HK-2 (cell line): Measurements from ENCODE around the gene DNASE2B.

Experiments used
- DNase-seq: peaks from one replicate; pipeline ENCODE4 v3.0.0-alpha.2; 2018; ENCODE audit not compliant: unreplicated experiment

The DNASE2B gene

DNA sequence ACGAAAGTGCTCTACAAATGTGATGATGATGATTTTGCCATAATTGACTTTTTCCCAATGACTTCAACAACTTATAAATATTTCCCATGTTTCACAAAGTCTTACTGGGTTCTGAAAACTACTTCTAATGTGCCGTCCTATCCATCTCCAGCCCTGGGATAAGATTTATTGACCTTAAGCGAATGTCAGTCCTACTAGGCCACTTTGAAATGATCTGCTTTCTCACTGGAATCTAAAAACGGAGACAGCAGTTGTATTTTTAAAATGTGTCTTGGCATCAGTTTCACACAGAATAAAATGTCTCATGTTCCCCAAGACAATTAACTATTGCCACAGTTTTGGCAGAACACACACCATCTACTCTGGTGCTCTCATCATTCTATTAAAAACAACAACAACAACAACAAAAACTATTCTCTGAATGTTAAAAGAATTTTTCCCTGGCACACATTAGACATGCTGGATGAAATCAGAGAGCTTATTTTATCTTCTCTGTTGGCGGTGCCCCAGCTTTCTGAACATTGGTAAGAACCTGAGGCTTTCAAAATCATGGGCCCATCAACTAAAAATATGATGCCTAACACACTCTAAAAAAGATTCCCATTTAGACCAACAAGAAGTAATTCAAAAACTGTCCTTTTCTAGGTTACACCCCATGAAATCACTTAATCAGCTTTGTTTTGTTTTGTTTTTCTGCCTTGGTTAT lies 23.1 kb upstream of the DNASE2B start:
- DNase-seq = no peak

DNA sequence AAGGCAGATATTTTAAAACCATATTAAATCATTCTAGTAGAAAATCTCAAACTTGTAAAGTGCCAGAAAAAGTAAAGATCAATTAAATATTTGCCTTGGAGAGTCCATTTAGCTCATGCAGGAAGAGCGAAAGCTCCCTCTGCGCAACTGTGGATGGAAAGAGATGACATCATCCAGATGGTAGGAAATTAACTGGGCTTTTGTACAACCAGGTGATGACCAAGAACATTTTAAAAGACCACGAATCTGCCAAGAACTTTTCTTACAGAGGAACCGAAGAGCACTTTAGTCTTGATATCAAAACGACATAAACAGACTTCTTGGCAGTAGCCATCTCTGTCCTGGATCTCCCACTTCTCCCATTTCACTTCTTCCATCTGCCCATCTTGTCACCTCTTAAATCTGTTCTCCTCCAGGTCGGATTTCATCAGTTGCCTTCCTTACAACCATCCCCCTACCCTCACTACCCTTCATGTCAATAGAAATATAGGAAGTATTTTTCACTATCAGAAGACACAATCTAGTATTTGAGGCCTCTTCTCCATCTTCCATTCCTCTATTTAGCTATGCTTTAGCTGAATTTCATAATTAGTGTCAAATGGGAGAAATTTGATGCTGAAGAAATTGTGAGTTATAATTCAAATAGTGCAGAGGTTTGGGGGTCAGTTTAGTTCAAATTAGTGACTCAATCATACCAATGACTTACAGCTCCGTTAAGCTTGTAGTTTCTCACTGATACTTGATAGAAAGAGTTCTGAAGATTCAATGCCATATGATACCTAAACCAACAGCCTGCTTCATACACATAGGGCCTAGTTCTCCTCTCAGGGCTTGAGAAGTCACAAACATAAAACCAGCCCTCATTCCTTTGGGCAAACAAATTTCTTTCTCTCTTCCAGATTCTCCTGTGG lies 22.0 kb upstream of the DNASE2B start:
- DNase-seq = no peak

DNA sequence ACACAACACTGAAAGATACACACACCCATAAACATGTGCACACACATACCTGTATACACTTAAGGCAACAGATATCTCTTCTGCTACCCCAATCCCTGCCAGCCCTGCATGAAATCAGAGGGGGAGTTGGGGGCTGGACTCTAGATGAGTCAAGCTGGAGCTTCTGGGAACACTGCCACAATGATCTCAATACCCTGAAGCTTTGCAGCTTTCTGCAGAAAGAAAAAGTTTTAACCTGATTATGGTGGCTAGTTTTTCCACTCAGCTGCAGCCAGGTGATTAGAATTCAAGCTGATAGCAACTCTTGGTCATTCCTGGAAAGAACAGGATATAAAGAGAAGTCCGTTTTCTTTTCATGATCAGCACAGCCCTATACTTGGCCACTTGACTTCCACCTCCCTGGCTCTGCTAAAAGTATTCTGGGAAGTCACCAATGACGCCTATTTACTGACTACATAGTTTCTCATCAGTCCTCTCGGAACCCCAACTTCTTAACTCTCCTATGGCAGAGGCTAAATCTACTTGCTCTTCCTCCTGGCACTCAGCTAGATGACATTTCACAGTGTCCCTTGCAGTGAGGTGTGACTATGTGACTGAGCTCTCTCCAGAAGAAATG lies 20.7 kb upstream of the DNASE2B start:
- DNase-seq = no peak

DNA sequence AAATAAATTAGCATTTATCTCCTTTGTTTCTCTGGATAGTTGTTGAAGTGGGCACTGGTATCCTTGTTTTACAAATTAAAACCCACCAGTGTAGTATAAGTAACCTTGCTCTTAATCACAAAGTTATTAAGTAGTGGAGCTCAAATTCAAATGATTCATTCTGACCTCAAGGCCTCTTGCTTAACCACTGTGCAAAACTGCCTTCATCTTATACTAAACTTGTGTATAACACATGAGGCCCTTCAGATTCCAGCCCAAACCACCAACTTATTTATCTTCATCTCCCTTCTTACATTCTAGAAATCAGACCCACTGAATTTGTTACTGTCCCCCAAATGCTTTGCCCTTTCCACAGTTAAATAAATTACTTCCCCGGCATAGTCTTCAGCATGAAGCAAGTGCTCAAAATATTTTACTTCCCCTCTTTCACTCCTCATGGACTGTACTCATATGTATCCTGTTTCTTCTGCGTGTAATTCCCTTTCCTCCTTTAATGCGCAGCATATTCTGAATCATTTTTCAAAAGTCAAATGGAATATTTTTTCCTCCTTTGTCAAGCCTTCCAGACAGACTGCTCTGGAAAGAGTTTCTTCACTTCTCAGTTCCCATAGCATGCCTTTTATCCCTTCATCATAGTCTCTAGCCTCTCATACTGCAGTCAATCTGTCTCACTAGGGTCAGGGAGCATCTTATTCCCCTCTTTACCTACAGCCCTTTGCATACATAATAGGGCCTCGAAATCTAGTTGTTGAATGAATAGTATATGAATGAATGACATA lies 19.0 kb upstream of the DNASE2B start:
- DNase-seq = no peak

DNA sequence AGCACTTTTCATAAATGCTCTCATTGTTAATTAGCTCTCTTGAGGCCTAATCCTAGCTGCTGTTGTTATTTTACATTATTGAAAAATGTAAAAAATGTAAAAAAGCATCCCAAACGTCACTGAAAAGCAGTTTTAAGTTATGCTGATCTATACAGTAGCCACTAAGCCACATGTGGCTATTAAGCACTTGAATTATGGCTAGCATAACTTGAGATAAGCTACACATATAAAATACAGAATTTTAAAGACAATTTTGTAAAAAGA lies 18.4 kb upstream of the DNASE2B start:
- no peak for DNase-seq

DNA sequence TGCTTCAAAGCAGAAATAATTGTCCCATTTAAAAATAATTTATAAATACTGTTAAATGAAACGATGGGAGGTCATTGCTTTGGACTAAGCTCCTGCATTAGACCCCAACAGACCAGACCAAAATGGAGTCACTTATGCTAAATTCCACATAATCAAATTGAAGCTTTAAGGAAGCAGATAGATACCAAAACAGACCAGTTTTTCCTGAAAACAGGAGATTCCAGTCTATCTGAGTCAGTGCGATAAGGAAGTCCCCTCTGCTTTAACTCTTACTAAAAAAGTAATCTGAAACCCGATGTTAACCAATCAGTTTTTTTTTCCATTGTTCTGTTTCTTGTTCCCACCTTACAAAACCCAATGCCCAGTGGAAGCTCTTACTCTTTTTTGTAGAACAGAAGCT lies 16.2 kb upstream of the DNASE2B start:
- DNase-seq = no peak

DNA sequence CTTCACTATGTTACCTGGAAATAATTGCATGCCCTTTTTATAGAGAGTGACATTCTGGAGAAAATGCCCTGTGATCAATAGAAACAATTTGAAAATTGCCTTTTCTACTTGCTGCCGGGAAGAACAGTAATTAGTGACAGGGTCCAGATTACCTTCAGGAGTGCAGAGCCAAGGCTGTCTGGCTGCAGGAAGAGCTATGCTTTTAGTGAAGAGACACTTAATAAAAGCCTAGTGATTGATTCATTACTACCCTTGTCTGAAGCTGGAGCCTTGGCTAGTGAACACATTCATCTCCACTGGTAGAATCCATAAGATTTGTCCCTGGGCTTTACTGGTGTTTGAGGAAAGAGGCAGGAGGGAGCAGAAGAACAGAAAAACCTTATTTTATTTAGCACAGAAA lies 12.9 kb upstream of the DNASE2B start:
- DNase-seq = no peak

DNA sequence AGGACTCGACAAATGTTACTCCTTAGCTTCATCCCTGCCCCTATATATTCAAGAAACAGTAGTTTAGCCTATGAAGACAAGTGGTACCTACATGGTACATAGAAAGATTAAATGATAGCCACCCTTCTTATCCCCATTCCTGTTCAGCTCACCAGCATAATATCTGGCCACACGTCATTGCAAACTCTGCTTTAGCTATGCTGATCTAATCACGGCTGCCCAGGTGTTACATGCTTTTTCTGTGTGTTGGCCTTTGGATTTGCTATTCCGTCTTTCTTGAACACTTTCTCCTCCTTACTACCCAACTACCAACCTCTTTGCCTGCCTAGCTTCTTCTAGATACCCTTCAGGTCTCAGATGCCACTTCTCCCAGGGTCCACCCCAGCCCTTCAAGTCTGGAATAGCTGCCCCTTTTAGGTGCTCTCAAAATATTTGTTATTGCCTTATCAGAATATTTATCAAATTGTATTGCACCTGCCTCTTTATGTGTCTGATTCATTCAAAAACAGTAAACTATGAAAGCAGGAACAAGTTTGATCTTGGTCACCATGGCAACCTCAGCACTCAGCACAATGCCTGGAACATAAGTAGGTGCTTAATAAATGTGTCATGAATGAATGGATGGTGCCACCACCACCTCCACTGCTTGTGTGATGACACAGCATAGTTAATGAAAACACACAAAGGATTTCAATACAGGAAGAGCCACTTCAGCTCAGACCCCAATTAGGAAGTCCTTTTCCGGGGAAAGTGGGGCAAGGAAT lies 11.4 kb upstream of the DNASE2B start:
- no peak for DNase-seq

DNA sequence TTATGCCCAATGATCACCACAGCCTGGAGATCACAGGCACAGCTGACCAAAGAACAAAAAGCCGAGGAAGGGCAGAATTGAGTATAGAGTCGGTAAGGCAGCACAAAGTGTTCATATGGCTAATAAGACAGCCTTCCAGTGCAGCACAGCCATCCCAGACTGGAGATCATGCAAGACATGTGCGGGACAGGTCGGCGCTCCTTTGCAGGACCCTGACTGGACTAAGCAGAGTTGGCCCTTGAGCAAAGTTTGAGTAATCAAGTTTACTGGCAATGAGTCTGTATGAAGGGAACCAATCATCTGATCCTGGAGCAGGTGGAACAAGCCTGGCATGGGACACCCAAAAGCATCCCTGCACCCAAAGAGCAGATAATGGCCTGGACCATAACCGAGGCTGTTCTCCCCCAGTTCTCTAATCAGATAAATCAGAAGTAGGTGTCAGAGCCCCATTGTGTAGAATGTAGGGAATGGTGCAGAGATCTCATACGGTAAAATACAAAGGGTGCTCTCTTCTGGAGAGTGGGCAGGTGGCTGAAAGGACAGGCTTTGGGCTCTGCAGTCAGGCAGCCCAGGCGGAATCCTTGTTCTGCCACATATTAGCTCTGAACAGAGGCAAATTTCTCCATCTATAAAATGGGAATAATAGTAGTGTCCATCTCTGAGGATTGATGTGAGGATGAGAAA lies 10.7 kb upstream of the DNASE2B start:
- DNase-seq = no peak

DNA sequence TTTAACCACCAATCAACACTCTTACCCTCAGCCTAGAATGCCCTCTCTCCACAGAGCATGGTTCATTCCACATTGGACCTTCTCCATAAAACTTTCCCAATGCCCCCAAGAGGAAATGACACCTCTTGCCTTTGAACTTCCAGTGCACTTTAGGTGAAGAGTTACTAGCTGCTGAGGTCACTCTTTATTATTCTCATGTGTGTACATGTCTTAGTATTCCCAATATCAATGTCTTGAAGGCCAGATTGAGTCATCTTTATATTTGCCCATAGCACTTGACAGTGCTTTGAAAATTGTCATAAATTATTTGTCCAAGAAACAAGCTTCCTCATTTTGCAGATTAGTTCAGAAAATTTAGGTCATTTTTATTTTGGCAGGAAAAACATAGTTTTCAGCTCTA lies 8.1 kb upstream of the DNASE2B start:
- DNase-seq = no peak

DNA sequence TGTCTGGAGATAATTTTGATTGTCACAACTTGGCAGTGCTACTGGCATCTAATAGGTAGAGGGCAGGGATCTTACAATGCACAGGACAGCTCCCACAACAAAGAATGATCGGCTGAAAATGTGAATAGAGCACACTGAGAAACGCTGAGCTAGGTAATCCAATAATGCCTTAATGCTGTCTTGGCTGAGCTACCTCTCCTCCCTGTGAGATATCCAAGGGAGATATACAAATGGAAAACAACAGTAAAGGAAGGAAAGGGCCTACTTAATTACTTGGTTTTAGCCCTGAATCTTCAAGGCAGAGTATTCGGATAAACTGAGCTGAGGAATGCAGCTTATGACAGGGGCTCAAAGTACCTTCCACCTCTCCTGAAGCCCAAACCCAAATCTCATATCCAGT lies 2.9 kb downstream of the DNASE2B start:
- DNase-seq = no peak

DNA sequence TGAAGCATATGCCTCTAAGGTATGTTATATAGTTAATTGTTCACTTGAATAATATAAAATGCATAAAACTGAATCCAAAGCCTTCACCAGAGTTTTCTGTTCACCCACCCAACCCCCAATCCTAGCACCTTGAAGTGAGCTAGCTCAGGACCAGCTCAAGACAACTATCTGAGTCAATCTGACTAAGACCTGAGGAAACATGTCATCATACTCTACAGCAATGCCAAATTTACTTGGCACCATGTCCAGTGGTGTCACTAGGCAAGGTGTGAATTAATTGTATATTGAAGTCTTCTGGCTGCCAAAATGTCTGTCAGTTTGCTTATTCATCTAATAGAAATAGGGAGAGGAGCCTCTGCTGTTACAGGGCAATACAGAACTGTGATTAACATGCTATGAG lies 3.8 kb downstream of the DNASE2B start:
- no peak for DNase-seq

DNA sequence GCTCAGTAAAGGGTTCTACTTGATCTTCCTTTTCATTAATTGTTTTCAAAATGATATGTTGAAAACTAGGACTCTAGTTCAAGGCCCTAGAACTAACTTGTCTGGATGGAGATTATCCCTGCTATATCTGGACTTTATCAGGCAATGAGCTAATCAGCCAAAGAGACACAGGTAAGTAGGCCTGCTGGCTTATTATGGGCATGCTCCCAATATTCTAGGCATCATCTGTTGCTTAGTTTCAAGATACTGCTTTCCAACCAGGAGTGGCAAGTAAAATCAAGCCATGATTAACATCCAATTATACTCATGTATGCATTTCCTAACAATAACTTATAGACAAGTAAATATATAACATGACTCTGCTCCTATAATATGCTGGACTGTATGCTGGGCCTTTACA lies 4.2 kb downstream of the DNASE2B start:
- DNase-seq = no peak

DNA sequence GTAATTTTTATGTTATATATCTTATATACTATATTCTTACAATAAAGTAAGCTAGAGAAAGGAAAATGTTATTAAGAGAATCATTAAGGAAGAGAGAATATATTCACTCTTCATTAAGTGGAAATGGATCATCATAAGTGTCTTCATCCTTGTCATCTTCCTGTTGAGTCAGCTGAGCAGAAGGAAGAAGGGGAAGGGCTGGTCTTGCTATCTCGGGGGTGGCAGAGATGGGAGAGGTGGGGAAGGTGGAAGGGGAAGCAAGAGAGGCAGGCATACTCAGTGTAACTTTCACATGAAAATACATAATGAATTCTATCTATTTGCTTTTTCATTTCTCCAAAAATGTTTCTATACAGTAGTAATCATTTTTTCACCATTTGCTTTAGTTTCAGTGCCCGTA lies 5.1 kb downstream of the DNASE2B start:
- DNase-seq = no peak

DNA sequence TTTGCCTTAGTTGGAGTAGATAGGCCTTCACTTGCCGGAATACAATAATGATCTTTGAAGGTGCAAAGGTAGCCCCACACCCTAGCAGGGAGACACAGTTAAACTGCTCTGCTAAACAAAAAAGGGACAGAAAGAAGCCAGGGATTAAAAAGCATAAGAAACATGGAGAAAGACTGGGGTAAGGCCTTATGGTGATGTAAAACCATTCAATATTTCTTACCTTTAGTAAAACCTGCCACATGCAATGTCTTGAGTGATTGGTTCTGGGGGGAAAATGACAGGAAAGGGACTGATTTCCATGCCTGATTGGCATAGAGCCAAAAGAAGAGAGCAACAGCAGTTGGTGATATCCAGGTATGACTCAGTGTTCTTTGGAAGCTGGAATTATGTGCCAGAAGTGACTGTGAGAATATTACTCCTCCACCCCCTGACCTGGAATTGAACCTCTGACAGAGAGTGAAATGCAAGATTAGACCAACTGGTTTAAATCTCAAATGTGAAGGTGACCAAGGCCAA lies 8.1 kb downstream of the DNASE2B start:
- DNase-seq = no peak

DNA sequence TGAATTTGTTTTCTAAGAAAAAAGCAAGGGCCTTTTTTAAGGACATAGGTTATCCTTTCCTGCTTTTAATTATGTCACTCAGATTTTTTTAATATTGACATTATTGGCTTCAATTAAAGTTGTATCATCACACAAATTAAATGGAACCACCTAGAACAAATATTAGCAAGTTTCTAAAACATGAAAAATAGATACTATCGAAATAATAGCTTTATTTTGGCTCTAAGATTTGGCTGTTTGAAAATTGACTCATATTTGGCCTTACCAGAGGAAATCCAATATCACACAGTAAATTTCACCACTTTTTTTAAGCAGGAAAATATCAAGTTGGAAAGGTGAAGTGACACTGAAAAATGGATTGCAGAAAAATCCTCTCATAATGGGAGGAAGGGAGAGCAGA lies 9.2 kb downstream of the DNASE2B start:
- no peak for DNase-seq

DNA sequence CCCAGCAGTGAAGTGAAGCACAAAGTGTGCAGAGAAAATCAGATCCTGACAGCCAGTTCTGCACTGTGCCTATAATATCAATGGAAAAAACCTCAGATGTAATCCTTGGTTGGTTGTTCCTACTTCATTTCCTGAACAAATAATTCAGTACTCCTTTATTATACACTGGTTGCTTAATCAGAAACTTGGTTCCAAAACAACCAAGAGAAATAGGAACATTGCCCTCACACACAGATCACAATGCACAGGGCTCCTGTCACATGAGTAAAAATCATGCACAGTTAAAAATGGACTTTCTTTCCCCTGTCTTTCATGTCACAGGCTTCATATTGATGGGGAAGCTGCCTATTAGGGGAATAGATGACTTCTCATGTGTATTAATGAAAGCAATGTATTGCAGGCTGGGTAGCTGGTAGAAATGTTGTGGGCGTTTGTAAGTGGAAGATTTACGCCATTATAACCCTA lies 9.7 kb downstream of the DNASE2B start:
- no peak for DNase-seq

DNA sequence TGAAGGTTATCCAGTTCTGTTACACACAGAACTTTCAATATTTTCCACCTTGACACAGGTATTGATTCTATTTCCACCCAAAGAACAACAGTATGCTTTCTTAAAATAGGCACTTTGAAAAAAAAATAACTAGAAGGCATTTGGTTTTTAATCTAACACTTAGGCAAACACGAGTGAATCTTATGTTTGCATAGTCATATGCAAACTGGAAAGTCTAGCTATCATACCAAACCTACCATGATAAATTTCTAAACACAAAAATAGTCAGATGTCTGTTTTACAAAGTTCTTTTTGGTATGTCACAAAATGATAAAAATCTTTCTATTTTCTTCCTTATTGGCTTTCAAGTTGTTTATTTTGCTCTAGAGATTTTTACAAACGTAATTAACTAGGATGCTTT lies 11.6 kb downstream of the DNASE2B start:
- DNase-seq = no peak

DNA sequence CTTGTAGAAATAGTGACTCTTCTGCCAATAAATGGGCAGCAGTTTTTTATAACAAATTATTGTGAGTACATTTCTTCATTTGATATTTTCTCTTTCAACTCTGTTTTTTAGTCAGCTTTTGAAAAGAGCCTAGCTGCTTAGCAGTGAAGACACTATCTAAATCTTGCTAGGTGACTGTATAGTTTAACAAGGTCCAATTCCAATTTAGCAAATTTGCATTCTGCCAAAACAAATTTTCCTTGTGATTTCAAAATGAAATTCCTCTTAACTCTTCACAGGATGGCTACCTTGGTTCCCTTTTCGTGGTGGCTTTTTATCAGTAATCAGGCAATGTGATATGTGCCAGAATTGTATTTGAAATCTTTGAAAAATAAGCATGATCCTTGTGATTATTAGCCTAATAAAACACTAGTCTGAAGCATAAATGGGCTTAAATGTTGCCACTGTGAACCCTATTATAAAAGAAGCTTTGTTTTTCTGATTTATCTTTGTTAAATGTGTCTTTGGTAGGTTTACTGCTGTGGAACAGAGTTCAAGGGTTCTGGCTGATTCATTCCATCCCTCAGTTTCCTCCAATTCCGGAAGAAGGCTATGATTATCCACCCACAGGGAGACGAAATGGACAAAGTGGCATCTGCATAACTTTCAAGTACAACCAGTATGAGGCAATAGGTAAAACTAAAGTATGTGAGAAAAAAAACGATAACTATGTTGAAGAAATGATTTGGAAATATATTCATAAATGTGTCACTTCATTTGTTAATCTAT lies 12.2 kb downstream of the DNASE2B start:
- DNase-seq = no peak
